LNCaP clone FGC (cell line): Measurements from ENCODE around the gene STK32C.
"Not testable (repeated sequence)": the region's sequence is repeated elsewhere in the genome, so short reads cannot be mapped to it uniquely, and the experiment has no call there.

Experiments
- DNase-seq: peaks from one replicate; pipeline ENCODE4 v3.0.0-alpha.2; 2011; ENCODE audit warnings: low read depth
- H3K4me3 ChIP-seq: 2 replicates; pipeline ENCODE4 v1.5.1; 2011; ENCODE audit warnings: mild to moderate bottlenecking, low read depth, low read length, control low read depth
- TF ChIP-seq, protein P1 (sequence below): IDR thresholded peaks from 2 replicates; pipeline ENCODE4 v1.5.1; 2012; ENCODE audit warnings: mild to moderate bottlenecking; ENCODE audit not compliant: control insufficient read depth, insufficient read depth; ENCODE audit errors: extremely low read depth

Gene STK32C

DNA sequence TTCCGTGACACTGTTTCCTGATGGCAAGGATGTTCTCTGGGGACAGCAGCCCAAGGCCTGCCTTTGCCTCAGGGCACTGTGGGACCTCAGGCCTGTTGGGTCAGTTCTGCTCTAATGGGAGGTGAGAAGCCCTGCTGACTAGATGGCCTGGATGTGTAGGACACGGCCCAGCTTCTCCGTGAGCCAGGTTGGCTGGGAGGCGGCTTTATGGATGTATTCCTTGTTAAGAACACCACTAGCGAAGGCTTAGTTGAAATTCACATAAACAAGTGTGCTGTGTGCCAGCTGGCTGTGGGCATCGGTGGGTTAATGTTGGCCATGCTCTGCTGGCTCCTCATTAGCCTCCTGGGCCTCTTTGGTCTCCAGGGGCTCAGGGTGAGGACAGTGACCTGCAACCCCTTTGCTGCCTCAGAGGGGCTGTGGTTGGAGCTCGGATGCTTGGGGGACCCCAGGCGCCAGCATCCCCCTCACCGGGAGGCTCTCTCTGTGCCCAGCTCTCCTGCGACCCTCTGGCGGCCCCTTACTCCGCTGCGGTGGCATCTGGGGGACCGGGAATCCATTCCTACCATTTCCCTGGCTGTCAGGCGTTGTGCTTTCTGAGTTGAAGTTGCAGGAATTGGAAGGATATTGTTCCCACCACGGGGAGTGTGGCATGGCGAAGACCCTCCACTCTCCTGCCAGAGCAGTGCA is 143.8 kb downstream of the STK32C start:
- TF ChIP-seq, protein P1, sequence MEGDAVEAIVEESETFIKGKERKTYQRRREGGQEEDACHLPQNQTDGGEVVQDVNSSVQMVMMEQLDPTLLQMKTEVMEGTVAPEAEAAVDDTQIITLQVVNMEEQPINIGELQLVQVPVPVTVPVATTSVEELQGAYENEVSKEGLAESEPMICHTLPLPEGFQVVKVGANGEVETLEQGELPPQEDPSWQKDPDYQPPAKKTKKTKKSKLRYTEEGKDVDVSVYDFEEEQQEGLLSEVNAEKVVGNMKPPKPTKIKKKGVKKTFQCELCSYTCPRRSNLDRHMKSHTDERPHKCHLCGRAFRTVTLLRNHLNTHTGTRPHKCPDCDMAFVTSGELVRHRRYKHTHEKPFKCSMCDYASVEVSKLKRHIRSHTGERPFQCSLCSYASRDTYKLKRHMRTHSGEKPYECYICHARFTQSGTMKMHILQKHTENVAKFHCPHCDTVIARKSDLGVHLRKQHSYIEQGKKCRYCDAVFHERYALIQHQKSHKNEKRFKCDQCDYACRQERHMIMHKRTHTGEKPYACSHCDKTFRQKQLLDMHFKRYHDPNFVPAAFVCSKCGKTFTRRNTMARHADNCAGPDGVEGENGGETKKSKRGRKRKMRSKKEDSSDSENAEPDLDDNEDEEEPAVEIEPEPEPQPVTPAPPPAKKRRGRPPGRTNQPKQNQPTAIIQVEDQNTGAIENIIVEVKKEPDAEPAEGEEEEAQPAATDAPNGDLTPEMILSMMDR: no peak
- H3K4me3 ChIP-seq: no peak overlapping the region
- DNase-seq: no peak

DNA sequence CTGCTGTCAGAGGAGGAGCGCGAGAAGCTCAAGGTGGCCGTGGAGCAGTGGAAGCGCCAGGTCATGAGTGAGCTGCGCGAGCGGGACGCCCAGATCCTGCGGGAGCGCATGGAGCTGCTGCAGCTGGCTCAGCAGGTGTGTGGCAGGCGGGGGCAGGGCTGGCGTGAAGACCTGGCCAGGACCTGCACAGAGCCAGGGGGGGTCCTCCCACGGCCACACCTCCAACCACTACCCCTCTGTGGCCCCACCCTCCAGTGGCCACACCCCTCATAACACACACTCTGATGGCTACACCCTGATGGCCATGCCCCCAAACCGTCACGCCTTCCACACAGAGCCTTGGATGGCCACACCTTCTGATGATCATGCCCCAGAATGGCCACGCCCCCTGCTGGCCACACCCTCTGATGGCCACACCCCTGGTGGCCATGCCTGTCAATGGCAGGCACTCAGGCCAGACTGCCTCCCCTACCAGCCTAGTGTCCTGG is 144.4 kb downstream of the STK32C start:
- DNase-seq: peak; percentile 96
- TF ChIP-seq, protein P1: no peak
- peak overlapping the region; percentile 41 for H3K4me3 ChIP-seq

DNA sequence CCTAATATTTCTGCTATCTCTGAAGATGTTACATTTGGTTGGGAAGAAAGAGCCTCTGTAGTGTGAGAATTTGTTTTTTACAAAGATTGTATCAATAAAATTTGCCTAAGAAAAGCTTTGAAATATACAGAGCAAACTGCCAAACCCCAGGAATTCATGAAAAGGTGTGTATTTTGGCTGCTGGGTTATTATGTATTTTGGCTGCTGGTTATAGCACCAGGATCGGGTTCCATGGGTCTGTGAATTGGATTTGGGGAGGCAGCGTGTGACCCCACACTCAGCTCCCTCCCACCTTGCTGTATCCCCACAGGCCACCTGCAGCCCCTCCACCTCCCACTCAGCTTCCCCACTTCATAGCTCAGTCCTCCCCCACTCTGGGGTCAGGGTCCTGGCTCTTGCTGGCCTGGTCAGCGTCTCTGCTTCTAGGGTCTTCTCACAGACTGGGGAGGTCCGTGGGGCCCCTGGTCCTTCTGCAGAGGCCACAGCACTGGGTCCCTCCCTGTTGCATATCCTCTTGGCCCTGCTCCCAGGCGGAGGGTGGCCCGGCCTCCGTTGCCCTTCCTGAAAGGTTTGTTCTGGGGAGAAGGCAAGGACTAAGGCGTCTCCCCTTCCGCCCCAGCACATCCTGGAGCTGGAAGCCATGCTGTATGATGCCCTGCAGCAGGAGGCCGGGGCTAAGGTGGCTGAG is 145.0 kb downstream of the STK32C start:
- DNase-seq: peak; percentile 69
- H3K4me3 ChIP-seq: peak overlapping the region; percentile 41
- TF ChIP-seq, protein P1: no peak

DNA sequence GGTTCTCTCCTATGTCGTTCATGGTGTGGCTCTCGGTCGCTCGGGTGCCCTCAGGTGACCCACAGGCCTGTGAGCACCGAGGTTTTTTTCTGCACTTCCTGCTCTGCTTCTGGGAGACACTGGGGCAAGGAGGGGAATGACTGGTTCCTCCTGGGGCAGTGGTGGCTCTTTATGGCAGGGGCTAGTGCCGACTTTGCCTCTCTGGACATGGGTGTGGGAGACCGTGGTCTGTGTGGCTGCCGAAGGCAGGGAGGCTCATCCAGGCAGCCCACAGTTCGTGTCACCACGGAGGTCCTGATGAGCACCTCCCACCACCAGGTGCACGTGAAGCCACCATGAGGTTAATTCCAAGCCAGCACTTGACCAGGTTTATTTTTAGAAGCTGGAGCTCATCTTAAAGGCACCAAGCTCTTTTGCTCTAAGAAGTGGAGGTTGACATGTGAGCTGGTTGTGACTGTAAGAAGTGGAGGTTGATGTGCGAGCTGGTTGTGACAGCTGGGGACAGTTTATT is 145.7 kb downstream of the STK32C start:
- H3K4me3 ChIP-seq: 0 out of 2 replicates have a peak overlapping the region, but pooled peaks have one; percentile 15
- no peak for DNase-seq
- TF ChIP-seq, protein P1: no peak

DNA sequence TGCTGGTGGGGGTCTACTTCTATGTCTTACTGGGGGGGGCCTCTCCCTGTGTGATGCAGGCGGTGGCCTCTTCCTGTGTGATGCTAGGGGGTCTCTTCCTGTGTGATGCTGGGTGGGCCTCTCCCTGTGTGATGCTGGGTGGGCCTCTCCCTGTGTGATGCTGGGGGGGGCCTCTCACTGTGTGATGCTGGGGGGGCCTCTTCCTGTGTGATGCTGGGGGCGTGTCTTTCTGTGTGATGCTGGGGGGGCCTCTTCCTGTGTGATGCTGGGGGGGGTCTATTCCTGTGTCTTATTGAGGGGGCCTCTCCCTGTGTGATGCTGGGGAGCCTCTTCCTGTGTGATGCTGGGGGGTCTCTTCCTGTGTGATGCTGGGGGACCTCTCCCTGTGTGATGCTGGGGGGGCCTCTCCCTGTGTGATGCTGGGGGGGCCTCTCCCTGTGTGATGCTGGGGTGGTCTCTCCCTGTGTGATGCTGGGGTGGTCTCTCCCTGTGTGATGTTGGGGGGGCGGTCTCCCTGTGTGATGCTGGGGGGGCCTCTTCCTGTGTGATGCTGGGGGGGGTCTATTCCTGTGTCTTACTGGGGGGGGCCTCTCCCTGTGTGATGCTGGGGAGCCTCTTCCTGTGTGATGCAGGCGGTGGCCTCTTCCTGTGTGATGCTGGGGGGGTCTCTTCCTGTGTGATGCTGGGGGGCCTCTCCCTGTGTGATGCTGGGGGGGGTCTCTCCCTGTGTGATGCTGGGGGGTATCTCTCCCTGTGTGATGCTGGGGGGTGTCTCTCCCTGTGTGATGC is 146.7 kb downstream of the STK32C start:
- not testable (repeated sequence) for DNase-seq, H3K4me3 ChIP-seq

DNA sequence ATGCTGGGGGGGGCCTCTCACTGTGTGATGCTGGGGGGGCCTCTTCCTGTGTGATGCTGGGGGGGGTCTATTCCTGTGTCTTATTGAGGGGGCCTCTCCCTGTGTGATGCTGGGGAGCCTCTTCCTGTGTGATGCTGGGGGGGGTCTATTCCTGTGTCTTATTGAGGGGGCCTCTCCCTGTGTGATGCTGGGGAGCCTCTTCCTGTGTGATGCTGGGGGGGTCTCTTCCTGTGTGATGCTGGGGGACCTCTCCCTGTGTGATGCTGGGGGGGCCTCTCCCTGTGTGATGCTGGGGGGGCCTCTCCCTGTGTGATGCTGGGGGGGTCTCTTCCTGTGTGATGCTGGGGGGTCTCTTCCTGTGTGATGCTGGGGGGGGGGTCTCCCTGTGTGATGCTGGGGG is 147.5 kb downstream of the STK32C start:
- DNase-seq, H3K4me3 ChIP-seq: not testable (repeated sequence)

DNA sequence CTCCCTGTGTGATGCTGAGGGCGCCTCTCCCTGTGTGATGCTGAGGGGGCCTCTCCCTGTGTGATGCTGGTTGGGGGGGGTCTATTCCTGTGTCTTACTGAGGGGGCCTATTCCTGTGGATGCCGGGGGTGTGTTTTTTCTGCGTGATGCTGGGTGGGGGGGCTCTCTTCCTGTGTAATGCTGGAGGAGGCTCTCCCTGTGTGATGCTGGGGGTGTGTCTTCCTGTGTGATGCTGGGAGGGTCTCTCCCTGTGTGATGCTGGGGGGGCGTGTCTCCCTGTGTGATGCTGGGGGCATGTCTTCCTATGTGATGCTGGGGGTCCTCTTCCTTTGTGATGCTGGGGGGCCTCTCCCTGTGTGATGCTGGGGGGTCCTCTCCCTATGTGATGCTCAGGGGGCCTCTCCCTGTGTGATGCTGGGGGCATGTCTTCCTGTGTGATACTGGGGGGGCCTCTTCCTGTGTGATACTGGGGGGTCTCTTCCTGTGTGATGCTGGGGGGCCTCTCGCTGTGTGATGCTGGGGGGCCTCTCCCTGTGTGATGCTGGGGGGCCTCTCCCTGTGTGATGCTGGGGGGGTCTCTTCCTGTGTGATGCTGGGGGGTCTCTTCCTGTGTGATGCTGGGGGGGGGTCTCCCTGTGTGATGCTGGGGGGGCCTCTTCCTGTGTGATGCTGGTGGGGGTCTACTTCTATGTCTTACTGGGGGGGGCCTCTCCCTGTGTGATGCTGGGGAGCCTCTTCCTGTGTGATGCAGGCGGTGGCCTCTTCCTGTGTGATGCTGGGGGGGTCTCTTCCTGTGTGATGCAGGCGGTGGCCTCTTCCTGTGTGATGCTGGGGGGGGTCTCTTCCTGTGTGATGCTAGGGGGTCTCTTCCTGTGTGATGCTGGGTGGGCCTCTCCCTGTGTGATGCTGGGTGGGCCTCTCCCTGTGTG is 148.2 kb downstream of the STK32C start:
- DNase-seq, H3K4me3 ChIP-seq: not testable (repeated sequence)
